ENCODE results near the gene CHADL.
A peak's percentile ranks its signal among the peaks of the same experiment; 100 is the strongest.
"Not testable (repeated sequence)": the region's sequence is repeated elsewhere in the genome, so short reads cannot be mapped to it uniquely, and the experiment has no call there.

Gene CHADL, protein sequence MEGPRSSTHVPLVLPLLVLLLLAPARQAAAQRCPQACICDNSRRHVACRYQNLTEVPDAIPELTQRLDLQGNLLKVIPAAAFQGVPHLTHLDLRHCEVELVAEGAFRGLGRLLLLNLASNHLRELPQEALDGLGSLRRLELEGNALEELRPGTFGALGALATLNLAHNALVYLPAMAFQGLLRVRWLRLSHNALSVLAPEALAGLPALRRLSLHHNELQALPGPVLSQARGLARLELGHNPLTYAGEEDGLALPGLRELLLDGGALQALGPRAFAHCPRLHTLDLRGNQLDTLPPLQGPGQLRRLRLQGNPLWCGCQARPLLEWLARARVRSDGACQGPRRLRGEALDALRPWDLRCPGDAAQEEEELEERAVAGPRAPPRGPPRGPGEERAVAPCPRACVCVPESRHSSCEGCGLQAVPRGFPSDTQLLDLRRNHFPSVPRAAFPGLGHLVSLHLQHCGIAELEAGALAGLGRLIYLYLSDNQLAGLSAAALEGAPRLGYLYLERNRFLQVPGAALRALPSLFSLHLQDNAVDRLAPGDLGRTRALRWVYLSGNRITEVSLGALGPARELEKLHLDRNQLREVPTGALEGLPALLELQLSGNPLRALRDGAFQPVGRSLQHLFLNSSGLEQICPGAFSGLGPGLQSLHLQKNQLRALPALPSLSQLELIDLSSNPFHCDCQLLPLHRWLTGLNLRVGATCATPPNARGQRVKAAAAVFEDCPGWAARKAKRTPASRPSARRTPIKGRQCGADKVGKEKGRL

DNA sequence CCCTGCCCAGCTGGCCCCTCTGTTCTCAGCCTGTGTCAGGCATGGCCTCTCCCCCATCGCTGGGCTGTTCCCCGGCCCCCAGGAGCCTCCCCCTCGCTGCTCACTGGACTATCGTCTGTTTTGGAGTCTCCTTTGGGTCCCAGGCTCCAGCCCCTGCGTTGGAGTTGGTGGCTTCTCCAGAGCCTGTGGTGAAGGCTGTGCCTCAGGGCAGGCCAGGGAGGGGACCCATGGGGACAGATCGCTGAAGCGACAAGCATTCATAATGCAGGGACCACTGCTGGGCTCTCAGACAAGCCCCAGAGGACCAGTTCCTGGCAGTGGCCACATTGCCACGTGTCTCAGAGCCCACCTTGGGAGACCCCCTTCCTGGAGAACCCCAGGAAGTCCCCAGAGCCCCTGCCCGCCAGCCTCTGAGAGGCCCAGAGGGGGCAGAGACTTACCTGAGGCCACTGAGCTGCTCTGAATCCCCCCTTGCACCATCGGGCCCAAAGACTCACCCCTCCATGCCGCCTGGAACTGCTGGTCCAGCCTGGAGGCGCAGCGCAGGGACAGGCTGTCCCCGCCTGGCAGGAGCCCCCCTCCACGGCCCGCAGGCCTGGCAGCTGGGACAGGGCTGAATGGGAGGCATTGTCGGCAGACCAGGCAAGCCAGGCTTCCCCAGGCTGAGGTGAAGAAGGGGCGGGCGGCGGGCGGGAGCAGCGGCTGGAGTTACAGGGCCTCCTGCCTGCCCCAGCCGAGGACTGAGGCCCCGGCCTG is at the start of gene CHADL:
Gene CHADL, minus strand, starts transcription at position 555 of the 756 bp plus-strand sequence. Its CDS starts 50 bp downstream, at position 505.
- no peak for DNase-seq (ENCODE audit: low spot score)

DNA sequence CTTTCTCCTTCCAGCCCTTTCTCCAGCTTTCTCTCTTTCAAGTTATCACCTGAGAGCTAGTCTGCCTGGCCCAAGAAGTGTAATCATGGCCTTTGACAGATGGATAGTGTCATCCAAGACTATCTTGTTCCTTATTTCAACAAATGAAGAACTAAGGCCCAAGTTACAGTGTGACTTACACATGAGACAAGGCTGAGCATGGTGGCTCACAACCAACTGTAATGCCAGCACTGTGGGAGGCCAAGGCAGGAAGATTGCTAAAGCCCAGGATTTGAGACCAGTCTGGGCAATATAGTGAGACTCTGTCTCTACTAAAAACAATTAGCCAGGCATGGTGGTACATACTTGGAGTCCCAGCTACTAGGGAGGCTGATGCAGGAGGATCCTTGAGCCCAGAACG is 48.9 kb upstream of the CHADL start:
- no peak for DNase-seq (ENCODE audit: low spot score)

DNA sequence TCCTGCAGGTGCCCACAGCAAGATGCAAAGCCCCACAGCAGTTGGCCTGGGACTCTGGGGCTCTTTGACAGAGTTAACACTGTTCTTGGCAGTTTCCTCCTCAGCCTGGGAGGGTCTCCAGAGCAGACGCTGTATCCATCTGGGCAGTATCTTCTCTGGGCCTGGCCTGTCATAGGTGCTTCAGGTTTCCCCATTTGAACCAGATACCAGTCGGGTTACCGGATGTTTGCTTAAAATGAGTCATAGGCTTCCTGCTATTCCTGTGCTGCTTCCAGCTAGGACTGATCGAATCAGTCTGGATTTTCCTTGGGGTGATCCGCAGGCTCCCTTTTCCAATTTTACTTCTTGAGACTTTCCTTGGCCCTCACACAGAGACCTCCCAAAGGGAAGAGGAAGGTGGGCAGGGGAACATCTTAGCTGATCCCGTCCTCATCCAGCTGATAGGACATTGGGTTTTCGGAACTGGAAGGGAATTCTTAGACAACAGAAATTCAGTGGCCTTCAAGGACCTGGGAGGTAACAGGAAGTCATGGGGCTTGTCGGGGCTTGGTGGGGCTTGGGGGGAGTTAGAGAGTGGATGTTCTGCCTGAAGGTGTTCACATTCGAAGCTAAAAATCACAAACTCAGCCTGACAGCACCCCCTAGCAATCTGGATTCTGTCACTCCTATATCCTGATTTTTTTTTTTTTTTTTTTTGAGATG is 47.7 kb upstream of the CHADL start:
- DNase-seq (ENCODE audit: low spot score): no peak

DNA sequence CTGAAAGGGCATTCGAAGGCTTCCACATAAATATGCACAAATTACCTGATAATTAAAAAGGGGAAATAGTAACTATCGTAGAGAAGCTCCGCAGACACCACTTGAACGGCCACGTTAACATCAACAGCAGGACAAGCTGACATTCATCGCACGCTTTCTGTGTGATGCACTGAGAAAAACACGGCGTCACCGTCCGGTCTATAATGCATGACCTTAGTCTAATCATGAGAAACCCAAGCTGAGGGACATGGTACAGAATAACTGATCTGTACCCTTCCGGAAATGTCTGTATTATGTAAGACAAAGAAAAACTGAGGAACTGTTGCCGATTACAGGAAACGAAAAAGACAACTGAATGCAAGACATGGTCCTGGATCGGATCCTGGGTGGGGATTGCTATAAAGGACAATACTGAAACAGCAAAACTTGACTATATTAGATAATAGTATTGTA is 45.9 kb upstream of the CHADL start:
- no peak for DNase-seq (ENCODE audit: low spot score)

DNA sequence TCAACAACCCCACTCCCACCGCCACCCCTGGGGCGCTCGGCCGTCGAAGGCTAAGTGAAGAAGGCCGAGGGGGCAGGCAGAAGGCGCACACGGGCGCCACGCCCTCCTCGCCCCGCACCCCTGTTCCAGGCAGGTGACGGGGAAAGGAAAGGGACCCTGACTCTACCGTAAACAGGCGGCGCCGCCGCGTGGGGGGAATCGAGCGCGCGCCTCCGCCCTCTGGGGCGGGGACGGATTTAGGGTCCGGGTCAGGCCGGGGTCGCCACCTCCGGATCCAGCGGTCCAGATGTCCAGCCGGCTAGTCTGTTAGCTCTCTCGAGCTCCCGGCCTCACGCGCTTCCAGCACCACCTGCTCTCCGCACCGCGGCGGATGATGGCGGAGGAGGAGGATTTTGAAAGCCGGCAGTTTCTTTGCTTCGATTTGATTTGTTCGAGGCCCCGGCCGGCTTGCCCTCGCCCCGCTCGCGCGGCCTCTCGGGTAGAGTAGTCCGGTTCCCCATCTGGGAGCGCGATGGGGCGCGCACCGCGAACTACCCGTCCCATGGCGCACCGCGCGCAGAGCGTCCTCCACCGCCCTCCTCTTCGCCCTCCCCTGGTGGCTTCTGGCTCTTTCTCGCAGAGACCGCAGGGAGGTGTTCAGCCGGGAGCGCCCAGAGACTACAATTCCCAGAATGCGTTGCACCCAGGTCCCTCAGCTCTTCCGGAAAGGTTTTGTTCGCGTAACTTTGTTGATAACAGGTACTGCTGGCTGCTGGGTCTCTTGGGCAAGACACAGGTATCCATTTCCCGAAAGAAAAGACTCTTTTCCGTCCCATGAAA is 45.3 kb upstream of the CHADL start, which contains the start of gene RANGAP1:
Gene RANGAP1, minus strand, starts transcription at position 368 of the 819 bp plus-strand sequence. CDS start 5,143 bp downstream, outside the sequence.
- peak; percentile 97 for DNase-seq (ENCODE audit: low spot score)

DNA sequence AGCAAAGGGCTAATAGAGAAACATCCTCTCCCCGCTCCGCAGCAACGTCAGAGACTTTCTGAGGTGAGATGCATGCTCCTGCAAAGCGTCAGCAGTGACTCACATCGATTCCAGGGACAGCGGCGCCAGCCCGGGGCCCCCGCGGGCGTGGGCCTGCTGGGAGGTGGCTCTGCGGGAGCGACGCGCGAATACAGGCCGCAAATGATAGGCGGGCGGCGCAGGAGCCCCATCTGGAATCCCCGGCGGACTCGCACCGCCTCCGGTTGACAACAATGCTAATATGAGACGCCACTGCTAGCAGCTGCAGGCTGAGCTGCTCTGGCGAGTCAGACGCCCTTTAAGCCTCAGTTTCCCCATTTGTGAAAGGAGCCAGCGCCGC is 44.7 kb upstream of the CHADL start:
- DNase-seq (ENCODE audit: low spot score): peak; percentile 77

DNA sequence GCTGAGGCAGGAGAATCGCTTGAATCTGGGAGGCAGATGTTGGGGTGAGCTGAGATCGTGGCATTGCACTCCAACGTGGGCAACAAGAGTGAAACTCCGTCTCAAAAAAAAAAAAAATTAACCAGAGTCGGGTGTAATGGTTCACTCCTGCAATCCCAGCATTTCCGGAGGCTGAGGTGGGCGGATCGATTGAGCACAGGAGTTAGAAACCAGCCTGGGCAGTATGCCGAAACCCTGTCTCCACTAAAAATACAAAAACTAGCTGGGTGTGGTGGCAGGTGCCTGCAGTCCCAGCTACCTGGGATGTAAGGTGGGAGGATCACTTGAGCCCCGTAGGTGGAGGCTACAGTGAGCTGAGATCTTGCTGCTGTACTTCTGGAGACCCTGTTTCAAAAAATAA is 43.7 kb upstream of the CHADL start:
- no peak for DNase-seq (ENCODE audit: low spot score)

DNA sequence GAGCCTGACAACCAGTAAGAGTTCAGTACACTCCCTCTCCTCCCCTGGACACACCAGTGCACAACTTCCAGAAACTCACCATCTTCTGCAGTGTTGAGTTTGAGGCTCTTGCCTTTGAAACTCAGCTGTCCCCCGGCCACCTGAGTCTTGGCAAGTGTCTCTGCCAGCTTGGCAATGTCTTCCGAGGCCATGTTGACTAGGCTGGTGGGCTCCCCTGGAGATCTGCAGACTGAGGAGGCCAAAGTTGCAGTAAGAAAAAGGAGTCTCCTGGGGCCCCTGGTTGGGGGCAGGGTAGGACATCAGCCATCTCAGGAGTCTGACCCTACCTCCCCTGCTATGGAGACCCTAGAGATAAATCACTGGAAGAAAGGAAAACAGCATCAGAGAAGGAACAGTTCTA is 40.1 kb upstream of the CHADL start:
- DNase-seq (ENCODE audit: low spot score): no peak

DNA sequence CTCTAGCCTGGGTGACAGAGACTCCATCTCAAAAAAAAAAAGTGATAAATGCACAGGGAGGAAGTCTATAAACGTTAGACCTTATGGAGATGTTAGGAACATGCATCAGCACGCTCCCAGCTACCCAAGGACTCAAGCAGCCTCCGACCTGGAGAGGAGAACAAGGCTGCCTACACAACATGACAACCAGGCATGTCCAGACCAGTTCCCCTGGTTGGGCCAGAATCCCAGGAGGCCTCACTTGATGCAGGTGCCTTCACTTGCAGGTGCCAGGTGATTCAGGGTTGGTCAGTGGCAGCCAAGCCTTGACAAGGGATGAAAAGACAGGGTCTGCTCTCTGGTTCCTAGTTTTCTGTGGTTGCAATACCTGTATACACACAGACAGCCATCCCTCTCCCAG is 39.3 kb upstream of the CHADL start:
- no peak for DNase-seq (ENCODE audit: low spot score)

DNA sequence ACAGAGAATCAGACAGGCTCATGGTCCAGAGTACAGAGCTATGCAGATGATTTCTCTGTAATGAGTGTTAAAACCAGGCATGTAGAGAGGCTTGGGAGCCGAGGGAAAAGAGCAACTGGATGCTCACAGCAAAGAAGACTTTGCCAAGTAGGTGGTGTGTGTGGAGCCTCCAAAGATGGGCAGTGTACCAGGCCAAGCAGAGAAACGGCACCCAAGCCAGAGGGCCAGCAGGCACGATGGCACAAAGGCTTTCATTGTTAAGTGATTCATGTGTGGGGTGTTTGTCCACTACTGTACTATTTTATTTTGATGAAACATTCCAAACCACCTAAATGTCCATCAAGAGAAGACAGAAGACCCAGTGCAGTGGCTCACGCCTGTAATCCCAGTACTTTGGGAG is 34.1 kb upstream of the CHADL start:
- no peak for DNase-seq (ENCODE audit: low spot score)

DNA sequence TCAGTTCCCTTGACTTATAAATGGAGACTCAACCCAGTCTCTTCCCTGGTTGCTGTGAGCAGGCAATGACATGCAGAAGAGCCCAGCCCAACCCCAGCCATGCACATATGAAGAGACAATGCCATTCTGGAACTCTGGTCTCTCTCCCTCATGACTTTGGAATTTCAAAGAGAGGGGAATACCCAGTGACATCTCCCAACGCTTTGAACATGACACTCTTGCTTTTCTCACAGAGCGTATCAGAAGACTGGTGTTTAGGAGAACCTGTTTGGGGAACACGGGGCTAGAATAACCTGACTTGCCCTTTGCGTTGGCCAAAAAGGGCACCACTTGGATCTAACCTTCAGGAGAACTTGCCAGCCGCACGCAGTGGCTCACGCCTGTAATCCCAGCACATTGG is 32.4 kb upstream of the CHADL start:
- DNase-seq (ENCODE audit: low spot score): no peak

DNA sequence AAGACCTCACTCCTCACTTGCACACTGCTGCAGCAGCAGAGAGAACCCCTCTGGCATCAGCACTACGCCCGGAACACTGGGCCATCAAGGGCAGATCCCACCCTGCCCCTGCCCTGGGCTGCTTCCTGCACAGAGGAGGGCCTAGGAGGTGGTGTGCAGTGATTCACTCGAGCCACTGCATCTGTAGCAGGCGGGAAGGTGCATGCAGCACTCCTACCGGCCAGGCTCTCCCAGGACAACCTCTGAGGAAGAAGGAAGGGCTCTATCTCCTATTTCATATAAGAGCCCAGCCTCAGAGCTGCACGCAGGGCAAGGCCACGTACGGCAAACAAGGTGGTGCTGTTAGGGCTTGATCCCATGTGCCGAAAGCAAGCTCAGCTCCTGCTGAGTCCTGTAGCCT is 31.1 kb upstream of the CHADL start:
- DNase-seq (ENCODE audit: low spot score): no peak

DNA sequence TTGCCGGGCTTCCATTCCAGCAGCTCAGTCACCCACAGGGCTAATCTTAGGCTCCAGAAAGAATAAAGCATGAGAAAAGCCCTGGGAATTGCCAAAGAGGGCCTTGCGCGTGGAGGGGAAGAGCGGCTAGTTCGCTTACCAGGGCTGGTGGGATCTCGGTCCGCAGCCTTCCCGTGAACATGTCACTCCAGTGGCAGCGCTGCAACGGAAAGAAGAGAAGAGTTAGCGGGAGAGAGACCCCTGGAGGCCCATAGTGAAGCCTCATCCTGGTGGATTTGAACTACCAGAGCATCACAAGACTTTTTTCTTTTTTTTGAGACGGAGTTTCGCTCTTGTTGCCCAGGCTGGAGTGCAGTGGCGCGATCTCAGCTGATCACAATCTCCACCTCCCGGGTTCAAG is 27.2 kb upstream of the CHADL start:
- no peak for DNase-seq (ENCODE audit: low spot score)

DNA sequence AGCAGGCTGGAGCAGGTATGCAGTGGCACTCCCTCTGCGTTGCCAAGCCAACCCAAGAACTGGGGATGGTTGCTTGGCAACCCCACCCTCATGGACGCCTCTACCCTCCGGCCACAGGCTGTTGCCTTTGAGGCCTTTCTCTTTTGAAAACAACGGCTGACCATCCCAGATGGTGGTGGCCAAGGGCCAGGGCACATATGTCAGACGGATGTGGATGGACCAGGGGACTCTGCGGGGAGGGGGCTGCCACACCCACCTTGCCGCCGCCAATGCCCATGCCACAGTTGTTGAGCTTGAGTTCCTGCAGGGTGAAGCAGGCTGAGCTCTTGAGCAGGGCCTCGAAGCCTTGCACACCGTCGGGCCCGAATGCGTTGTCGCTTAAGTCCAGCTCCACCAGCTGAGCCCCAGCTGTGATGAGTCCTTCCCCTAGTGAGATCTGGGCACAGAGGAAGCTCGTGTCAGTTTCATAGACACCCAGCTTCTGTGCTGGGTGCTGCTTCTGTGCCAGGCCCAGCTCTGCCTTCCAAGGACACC is 23.7 kb upstream of the CHADL start:
- no peak for DNase-seq (ENCODE audit: low spot score)

DNA sequence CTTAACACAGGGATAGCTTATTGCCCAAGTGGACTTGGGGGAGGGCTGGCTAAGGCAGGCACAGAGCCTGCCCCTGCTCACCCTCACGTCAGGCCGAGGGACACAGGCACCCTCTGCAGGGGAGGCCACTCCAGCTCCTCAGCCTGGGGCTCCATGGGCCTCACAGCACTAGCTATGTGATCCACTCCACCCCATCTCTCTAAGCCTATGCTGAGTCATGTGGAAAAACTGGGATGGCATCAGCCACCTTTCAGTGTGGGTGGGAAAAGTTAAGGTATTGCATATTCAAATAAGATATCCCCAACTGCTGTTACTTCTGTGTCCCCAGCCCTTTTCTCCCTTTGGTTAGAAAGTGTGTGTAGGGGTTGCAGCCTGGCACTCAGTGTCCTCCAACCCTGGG is 23.0 kb upstream of the CHADL start:
- DNase-seq (ENCODE audit: low spot score): no peak

DNA sequence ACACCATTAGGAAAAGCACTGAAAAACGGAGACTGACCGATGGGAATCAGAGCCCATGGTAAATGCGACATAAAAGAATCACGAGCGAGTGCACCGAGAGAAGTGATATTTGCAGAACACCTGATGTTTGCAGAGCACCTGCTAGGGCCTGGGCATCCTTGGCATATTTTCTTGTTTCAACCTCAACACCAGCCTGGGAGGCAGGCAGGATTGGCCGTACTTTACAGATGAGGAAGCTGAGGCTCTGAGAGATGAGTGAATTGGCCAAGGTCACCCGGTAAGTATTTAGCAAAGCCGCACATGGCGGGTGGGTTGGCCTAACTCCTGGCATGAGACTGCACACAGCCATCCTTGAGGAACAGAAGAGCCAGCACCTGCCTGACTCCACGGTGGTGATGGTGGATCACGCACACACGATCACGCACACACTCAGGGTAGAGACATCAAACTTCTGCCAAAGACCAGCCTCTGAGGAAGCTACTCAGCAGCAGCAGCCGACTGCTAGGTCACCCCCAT is 21.6 kb upstream of the CHADL start:
- no peak for DNase-seq (ENCODE audit: low spot score)

DNA sequence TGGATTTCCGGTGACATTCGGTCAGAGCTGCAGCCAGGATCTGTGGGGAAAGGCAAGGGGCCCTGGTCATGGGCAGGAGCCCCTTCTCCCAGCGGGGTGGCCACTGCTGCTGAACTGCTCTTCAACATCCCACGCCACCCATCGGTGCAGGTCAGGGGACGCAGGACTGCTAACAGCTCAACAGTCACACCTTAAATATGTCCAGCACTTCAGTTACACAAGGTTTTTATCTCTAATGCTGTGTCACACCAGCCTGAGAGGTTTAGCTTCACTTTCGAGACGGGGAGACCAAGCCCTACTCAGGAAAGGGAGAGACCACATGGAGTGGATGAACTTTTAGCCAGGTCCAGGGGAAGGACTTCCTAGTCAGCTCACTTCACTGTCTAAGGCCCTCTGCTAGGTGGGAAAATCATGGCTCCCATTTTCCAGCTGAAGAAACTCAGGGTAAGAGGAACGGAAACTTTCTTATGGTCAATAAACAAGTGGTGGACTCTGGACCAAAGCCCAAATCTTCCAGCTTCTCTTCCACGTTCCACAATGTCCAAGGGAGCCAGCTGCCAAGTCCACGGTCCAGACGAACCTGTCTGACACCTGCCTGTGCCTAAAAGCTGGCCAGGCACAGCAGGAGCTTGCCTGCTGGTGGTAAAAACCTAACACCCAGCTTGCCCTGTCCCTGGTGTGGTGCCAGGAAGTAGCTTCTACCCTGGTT is 21.0 kb upstream of the CHADL start:
- DNase-seq (ENCODE audit: low spot score): no peak

DNA sequence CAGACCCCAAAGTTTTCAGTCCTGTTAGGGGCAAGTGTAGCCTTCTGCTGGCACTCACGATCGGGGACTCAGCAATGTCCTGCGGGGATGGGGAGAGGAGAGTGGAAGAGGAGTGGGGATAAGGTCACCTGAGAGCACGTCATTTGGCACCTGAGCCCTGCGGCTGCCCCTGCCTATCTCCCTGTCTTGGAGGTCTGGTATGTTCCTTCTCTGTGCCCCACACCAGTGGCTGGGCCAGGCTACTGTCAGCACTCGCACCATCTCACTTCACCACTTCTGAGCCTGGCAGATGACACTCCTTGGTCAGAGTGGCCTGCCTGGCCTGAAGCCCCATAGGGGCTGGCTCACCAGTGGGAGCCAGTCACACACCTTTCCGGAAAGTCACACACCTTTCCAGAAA is 20.1 kb upstream of the CHADL start:
- no peak for DNase-seq (ENCODE audit: low spot score)

DNA sequence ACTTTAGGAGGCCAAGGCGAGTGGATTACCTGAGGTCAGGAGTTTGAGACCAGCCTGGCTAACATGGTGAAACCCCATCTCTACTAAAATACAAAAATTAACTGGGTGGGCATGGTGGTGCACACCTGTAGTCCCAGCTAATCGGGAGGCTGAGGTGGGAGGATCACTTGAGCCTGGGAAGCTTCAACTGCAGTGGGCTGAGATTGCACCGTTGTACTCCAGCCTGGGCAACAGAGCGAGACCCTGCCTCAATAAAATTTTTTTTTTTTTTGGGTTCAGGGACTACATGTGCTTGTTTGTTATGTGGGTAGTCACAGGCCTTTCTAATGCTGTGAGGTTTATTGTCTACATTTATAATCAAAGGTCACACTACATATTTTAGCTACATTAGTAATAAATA is 19.0 kb upstream of the CHADL start:
- DNase-seq (ENCODE audit: low spot score): not testable (repeated sequence)

DNA sequence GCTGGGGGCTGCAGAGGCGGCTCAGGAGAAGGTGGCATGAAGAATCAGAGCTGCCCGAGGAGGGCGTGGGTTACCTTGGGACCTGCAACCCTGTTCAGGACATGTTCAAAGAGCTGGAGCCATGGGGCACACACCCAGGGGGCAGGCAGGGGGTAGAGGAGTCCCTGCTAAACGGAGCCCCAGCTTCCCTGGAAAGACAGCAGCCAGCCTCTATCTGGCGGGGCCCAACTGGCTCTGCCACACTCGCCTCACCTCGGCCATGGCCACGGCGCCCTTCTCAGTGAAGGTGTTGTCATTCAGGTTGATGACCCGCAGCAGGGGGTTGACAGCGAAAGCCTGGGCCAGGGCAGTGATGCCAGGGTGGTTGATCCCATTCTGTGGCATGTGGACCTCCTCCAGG is 17.0 kb upstream of the CHADL start:
- no peak for DNase-seq (ENCODE audit: low spot score)
